Fibroblast of pulmonary artery (primary cell): Measurements from ENCODE around the gene SLC1A3.

ENCODE experiments used
- DNase-seq: peaks from one replicate; pipeline ENCODE4 v3.0.0-alpha.2; 2010; ENCODE audit warnings: low read depth
- H3K4me3 ChIP-seq: replicated peaks from 2 replicates; pipeline ENCODE4 v1.5.1; 2011; ENCODE audit warnings: low read depth, mild to moderate bottlenecking, control low read depth, low read length, moderate library complexity
- TF ChIP-seq, protein P1 (sequence below): IDR thresholded peaks from 2 replicates; pipeline ENCODE4 v1.5.1; 2011; ENCODE audit warnings: mild to moderate bottlenecking, control low read depth, low read length, inconsistent platforms; ENCODE audit errors: missing control alignments

SLC1A3 gene

DNA sequence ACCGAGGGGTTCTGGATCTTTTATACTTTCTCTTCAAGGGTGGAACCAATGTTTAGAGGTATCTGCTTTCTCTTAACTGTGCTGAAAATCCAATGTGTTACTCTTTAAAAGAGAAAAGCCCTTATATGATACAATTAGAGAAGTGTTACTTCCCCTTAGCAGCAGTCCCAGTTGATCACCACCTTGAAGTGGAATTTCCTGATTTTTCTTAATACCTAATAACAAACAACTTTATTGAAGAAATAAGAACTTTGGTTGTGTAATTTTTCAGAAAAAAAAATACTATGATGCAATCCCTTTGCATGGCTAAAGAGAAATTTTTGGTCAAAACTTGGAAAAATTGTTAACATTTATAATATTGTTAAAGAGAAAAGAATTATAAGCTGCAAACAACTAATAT, 24.7 kb downstream of the SLC1A3 start:
- TF ChIP-seq, protein P1, sequence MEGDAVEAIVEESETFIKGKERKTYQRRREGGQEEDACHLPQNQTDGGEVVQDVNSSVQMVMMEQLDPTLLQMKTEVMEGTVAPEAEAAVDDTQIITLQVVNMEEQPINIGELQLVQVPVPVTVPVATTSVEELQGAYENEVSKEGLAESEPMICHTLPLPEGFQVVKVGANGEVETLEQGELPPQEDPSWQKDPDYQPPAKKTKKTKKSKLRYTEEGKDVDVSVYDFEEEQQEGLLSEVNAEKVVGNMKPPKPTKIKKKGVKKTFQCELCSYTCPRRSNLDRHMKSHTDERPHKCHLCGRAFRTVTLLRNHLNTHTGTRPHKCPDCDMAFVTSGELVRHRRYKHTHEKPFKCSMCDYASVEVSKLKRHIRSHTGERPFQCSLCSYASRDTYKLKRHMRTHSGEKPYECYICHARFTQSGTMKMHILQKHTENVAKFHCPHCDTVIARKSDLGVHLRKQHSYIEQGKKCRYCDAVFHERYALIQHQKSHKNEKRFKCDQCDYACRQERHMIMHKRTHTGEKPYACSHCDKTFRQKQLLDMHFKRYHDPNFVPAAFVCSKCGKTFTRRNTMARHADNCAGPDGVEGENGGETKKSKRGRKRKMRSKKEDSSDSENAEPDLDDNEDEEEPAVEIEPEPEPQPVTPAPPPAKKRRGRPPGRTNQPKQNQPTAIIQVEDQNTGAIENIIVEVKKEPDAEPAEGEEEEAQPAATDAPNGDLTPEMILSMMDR = no peak
- H3K4me3 ChIP-seq = no peak overlapping the region

DNA sequence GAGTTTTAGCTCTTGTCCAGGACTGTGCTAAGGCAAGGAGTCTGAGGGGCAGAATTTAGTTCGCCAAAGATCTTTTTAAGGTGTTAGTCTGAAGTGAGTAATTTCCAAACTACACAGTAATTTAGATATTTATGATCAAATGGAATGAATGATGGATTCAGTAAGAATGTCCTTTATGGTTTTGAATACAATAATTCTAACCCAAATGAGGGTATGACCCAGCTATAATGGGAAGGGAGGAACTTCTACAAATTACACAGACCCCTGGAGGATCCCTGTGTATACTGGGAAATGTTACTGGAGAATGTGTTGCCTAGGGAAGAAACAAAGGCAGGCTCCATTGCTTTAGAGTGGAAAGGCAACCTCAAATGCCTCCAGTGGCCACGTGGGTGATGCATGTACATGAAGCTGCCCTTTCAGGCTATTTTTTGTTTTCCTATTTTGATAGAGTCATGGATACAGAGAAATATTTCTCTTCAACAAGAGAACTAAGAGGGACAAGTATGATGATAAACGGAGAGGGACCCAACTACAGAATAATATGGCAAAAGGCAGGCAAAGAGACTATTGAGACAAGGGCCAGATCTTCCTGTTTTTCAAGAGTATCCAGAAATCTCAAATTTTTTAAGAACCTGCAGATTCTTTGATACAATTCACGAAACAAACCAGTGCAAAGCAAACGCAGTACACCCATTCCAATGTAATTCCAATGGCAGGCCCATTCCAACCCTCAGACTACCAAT, 25.4 kb downstream of the SLC1A3 start:
- no peak for DNase-seq
- no peak overlapping the region for H3K4me3 ChIP-seq
- TF ChIP-seq, protein P1 = no peak

More for the DNA sequence above, 24.7 kb downstream of the SLC1A3 start:
- no peak for DNase-seq

DNA sequence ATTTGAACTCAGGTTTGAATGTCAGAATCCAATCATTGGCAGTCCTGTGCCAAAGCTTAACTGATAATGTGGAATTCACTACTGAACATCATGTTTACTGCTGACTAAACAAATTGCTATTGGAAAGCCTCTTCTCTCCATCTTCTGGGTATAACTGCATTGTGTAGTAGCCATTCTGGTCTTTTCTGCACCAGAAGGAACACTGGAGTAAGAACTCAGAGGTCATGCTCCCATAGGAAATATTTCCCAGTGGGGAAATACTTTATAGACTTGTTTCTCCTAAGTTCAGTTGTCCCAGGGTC, 25.9 kb downstream of the SLC1A3 start:
- TF ChIP-seq, protein P1 = no peak
- no peak overlapping the region for H3K4me3 ChIP-seq
- no peak for DNase-seq

DNA sequence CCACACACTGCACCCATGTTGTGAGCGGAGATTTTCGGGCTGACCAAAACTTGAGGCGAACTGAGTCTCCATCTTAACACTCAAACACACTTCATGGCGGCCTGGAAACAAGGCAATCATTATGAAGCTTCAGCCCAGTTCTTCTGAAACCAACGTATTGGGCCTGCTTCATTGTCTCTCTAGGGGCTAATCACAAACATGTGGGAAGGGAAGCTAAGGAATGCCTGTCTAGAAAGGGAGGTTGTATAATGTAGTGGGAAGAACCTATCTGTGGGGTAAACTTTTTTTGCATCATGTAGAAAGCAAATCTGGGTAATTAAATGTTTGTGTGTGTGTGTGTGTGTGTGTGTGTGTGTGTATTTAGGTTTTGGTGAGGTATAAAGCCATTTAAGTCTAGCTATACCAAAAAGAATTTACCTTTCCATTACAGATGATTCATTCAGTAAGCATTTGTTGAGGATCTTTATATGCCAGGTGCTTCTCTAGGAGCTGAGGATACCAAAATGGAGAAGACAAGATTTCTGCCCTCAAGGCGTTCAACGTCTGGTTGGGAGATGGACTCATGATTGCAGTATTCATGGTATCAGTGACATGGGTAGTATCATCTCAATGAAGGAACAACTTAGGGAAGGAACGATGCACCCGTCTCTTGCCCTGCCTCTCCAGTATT, 29.4 kb downstream of the SLC1A3 start:
- no peak for DNase-seq
- TF ChIP-seq, protein P1 = no peak
- no peak overlapping the region for H3K4me3 ChIP-seq

DNA sequence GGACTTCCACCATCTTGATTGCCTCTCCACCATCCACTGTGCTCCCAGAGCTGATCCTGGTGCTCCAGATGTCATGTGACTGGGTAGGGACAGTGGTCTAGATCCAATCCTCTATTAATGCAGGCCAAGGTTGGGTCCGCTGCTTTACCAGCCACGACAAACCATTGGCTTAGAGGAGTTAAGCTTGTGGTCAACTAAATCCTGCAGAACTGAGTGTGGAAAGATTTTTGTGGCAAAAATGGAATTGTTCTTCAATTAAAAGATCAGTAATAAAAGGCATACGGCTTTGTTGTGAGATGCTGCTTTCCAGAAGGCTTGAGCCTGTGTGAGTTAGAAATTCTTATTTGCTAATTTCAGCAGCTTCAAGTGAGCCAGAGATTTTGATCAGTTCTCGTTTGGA, 30.7 kb downstream of the SLC1A3 start:
- H3K4me3 ChIP-seq = no peak overlapping the region
- TF ChIP-seq, protein P1 = no peak
- DNase-seq = no peak

DNA sequence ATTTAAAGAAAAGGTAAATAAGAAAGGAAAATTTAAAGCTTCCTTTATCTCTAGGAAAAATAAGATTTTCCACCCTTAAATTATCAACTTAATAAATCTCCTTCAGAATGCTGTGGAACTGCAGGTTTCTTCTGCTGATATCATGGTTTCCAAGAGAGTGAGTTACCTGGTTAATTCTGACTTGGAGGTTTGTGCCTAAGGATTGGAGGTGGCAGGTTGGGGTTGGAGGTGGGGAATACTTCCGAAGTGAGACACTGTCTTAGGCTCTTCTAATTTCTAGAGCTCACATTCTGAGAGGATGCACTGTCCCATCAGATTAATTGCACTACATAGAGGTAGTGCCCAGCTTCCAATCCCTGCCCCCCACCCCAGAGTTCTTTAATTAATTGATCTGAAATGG, 31.1 kb downstream of the SLC1A3 start:
- TF ChIP-seq, protein P1 = no peak
- H3K4me3 ChIP-seq = no peak overlapping the region
- no peak for DNase-seq

DNA sequence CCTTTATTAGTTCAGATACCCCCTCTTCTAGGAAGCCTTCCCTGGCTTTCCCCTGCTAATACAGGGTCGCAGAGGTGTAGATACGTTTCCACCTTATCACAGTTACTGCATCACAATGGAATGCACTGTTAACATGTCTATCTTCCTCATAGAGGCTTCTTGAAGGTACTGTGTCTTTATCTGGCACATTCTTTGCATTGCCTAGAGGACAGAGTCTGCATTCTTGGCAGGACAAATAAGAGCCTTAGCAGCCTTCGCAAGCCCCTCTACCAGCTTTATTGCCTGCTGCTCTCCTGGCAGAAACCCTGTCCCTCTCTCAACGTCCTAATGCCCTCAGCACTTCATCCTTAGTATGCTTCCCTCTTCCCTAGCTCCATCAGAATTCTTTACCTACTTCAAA, 31.6 kb downstream of the SLC1A3 start:
- DNase-seq = no peak
- TF ChIP-seq, protein P1 = no peak
- no peak overlapping the region for H3K4me3 ChIP-seq
